GM08714 (cell line): Measurements from ENCODE around the gene PSMD13.

Experiments used
- H3K4me3 ChIP-seq: fragments of 200-500 bp; sonication (Bioruptor generic); 2 replicates; pipeline ENCODE4 v1.5.1; 2014; ENCODE audit warnings: mild to moderate bottlenecking, low read length, inconsistent platforms
- ZNF274 ChIP-seq: IDR thresholded peaks from 2 replicates; pipeline ENCODE4 v1.6.1; 2012; ENCODE audit warnings: mild to moderate bottlenecking, low read depth, low read length

PSMD13 gene

DNA sequence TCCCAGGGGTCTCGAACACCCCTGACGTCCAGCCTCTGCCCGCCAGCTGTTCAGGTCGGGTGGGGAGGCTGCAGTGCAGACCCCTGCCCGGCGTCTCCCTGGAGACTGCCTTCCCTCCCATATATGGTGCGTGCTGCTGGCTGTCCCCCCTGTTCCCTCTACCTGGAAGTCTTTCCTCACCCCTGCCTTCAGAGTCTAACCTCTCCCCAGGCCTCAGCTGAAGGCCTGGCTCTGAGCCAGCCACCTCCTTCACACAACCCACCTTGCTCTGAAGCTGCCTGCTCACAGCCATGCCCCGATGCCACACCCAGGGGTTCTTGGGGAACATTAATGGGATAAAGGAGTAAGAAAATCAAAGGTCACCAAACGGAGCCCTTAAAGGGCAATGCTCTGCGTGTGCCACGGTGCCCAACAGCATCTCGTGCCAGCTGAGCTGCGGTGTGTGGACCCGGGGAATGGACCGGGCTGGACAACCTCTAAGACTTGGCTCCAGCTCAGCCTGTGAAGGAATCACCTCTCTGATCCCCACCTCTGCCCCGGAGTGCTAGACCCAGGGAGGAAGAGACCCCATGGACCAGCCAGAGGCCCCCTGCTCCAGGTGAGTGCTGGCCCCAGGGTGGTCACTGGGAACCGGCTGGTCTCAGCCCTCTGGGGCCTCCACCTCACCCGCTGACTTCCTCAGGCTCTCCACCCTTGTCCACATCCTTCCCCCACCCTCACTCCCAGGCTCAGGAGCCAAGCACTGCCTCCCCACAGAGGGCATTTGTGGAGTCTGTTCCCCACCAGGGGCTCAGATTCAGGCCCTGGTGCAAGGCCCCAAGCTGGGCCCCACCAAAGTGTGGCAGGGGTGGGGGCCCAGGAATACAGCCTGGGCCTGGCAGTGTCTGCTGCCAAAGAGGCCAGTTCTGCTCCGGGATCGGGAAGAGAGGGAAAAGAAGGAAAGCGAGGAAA is 41.5 kb downstream of the PSMD13 start, which contains the start of gene NLRP6:
TSS of gene NLRP6 (plus strand) at position 407 of the 951 bp plus-strand sequence. CDS start at position 570, 163 bp downstream.
- H3K4me3 ChIP-seq: no peak within 1 kb of the TSS
- TF ChIP-seq ZNF274: no peak

DNA sequence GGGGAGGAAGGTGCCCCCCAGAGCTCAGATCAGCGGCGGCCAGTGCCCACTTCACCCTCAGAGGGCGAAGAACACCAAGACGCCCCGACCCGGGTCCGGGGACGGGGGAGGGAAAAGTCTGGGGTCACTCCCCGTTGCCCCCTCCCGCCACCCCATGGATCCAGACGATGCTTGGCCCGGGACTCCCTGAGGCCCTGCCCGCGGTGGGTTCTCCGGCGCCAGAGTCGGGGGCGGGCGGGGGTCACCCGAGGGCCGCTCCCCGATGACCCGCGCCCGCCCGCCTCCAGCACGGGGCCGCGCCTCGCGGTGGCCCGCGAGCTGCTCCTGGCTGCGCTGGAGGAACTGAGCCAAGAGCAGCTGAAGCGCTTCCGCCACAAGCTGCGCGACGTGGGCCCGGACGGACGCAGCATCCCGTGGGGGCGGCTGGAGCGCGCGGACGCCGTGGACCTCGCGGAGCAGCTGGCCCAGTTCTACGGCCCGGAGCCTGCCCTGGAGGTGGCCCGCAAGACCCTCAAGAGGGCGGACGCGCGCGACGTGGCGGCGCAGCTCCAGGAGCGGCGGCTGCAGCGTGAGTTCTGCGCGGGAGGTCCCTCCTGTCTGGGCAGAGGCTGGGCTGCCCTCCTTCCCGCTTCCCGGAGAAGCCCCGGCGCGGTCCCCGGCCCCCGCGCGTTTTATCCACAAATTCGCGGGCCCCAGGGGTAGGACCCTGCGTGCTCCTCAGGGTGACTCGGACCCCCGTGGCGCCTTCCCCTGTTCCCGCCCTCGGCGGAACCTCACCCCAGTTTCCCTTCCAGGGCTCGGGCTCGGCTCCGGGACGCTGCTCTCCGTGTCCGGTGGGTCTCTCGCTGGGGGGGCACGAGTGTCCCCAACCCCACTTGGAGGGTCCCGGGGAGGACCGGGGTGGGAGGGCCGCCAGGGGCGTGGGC is 42.5 kb downstream of the PSMD13 start:
- H3K4me3 ChIP-seq: no peak overlapping the region
- no peak for TF ChIP-seq ZNF274

DNA sequence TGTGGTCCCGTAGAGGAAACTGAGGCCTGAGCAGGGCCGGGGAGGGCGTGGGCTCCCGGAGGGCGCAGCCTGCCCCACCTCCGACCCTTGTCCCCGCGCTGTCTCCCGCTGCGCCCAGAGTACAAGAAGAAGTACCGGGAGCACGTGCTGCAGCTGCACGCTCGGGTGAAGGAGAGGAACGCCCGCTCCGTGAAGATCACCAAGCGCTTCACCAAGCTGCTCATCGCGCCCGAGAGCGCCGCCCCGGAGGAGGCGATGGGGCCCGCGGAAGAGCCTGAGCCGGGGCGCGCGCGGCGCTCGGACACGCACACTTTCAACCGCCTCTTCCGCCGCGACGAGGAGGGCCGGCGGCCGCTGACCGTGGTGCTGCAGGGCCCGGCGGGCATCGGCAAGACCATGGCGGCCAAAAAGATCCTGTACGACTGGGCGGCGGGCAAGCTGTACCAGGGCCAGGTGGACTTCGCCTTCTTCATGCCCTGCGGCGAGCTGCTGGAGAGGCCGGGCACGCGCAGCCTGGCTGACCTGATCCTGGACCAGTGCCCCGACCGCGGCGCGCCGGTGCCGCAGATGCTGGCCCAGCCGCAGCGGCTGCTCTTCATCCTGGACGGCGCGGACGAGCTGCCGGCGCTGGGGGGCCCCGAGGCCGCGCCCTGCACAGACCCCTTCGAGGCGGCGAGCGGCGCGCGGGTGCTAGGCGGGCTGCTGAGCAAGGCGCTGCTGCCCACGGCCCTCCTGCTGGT is 43.4 kb downstream of the PSMD13 start:
- TF ChIP-seq ZNF274: no peak
- H3K4me3 ChIP-seq: no peak overlapping the region; the same call in 1 of the 2 replicates

DNA sequence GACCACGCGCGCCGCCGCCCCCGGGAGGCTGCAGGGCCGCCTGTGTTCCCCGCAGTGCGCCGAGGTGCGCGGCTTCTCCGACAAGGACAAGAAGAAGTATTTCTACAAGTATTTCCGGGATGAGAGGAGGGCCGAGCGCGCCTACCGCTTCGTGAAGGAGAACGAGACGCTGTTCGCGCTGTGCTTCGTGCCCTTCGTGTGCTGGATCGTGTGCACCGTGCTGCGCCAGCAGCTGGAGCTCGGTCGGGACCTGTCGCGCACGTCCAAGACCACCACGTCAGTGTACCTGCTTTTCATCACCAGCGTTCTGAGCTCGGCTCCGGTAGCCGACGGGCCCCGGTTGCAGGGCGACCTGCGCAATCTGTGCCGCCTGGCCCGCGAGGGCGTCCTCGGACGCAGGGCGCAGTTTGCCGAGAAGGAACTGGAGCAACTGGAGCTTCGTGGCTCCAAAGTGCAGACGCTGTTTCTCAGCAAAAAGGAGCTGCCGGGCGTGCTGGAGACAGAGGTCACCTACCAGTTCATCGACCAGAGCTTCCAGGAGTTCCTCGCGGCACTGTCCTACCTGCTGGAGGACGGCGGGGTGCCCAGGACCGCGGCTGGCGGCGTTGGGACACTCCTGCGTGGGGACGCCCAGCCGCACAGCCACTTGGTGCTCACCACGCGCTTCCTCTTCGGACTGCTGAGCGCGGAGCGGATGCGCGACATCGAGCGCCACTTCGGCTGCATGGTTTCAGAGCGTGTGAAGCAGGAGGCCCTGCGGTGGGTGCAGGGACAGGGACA is 44.1 kb downstream of the PSMD13 start:
- no peak overlapping the region; the same call in 1 of the 2 replicates for H3K4me3 ChIP-seq
- no peak for TF ChIP-seq ZNF274

DNA sequence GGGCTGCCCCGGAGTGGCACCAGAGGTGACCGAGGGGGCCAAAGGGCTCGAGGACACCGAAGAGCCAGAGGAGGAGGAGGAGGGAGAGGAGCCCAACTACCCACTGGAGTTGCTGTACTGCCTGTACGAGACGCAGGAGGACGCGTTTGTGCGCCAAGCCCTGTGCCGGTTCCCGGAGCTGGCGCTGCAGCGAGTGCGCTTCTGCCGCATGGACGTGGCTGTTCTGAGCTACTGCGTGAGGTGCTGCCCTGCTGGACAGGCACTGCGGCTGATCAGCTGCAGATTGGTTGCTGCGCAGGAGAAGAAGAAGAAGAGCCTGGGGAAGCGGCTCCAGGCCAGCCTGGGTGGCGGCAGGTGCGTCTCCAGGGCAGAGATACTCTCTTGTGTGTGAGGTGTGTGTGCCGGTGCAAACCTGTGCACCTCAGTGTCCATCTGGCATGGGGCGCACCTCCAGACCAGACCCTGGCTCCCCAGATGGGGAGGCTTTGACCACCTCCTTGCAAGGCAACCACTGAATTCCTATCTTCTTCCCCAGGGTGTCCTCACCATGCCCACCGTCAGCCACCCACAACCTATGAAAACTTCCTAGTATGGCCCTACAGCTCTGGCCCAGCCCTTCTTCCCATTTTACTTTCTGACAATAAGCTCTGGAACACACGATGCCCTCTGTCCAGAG is 44.8 kb downstream of the PSMD13 start:
- no peak overlapping the region for H3K4me3 ChIP-seq
- no peak for TF ChIP-seq ZNF274

DNA sequence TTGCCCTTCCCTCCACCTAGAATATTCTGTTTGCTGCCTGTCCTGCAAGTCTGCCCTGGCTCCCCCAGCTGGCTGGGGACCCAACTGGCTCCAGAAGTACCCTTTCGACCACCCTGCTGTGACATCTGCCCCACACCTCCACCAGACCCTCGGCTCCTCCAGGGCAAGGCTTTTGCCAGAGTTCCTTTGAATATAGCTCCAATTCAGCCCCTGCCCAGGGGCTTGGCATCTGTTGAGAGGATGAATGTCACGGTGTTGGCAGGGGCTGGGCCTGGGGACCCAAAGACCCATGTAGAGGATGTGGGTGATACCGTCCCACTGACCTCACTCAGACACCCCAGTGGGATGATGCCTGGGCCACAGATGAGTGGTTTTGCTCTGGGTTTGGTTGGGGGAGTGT is 45.4 kb downstream of the PSMD13 start:
- no peak overlapping the region for H3K4me3 ChIP-seq
- TF ChIP-seq ZNF274: no peak

DNA sequence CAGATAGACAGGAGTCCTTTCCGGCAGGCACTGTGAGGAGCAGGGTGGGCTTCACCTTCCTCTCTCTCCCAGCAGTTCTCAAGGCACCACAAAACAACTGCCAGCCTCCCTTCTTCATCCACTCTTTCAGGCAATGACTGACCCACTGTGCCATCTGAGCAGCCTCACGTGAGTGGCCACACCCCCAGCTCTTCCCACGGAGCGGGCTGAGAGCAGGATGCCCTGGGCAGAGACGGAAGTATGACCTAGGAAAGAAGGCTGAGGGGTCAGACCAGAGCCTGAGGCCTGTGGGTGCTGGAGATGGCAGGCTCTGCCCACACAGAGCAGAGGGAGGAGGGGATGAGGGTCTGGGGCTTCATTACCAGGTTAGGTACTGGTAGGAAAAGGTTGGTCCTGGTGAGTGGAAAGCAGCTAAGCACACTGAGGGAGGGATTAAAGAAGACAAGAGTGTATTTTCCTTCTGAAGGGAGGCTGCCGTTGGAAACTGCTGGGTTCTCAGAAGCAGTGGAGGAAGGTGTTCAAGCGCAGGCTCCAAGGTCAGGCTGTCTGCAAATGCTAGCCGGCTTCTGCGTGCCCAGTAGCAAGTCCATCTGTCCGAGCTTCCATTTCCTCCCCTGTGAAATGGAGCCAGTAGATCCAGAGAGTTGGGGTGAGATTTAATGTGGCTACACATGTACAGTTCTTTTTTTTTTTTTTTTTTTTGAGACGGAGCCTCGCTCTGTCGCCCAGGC is 46.0 kb downstream of the PSMD13 start:
- TF ChIP-seq ZNF274: no peak
- H3K4me3 ChIP-seq: no peak overlapping the region

DNA sequence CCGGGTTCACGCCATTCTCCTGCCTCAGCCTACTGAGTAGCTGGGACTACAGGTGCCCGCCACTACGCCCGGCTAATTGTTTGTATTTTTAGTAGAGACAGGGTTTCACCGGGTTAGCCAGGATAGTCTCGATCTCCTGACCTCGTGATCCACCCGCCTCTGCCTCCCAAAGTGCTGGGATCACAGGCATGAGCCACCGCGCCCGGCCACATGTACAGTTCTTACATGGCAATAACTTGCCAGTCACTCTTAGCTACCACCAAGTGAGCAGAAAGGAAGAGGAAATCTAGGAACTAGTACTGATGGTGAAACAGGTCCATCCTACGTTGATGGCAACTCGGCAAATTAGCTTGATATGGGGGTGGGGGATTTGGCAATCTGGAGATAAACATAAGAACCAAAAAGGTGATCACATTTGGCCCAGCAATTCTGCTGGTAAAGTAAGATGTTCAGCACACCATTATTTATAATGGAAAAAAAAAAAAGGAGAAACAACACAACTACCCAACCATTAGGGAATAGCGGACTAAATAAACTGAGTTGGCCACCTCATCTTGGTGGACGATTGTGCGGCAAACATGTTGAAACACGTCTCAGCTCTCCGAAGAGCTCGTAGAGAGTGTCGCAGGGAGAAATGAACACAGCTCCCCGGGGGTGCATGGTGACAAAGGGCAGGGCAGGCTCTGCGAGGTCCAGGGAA is 46.8 kb downstream of the PSMD13 start:
- no peak for TF ChIP-seq ZNF274

DNA sequence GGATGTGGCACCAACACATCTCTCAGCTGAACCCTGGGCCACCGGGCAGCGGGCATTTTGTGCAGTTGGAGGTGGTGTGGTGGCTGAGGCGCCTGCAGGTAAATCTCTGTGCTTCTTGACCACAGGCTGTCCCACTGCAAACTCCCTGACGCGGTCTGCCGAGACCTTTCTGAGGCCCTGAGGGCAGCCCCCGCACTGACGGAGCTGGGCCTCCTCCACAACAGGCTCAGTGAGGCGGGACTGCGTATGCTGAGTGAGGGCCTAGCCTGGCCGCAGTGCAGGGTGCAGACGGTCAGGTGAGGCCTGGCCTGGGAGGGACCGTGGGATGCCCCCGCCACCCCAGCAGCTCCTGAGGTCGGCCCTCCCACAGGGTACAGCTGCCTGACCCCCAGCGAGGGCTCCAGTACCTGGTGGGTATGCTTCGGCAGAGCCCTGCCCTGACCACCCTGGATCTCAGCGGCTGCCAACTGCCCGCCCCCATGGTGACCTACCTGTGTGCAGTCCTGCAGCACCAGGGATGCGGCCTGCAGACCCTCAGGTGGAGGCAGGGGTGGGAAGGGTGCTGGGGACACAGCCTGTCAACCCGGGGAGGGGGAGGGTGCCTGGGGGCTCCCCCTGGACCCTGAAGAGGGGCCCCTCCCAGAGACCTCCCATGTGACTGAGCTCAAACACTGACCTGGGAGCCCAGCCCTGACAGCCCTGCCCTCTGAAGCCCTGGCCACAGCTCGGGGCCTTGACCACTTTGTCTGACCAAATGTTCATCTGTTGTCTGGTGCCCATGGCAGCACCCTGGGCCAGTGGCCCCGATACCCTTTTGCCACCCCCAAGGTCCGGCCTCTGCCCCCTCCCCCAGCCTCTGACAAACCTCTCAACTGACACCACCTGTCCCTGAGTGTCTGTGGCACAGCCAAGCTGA is 47.6 kb downstream of the PSMD13 start:
- TF ChIP-seq ZNF274: no peak
- H3K4me3 ChIP-seq: no peak overlapping the region

More for the DNA sequence above, 46.8 kb downstream of the PSMD13 start:
- H3K4me3 ChIP-seq: no peak overlapping the region
